ENCODE results near the gene TPSG1.

The TPSG1 gene

DNA sequence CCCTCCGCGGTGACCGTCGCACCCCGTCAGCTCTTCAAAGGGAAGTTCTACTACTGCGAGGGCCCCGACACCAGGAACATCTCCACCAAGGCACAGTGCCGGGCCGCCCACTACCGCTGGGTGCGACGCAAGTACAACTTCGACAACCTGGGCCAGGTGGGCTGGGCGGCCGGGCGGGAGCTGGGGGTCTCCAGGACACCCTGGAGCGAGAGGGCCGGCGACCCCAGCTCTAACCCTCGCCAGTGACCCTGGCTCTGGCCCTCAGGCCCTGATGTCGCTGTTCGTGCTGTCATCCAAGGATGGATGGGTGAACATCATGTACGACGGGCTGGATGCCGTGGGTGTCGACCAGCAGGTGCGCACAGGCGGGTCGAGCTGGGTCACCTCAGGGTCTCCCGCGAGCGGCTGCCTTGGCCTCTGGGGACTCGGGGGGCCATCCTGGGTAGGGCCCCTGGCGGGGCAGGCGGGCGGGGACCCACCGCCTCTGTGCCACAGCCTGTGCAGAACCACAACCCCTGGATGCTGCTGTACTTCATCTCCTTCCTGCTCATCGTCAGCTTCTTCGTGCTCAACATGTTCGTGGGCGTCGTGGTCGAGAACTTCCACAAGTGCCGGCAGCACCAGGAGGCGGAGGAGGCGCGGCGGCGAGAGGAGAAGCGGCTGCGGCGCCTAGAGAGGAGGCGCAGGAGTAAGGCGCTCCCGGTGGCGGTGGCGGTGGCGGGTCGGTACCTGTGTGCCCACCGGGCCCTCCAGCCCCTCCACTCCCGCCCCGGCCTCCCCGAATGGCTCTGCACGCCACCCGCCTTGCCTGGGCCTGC lies 13.4 kb downstream of the TPSG1 start:
- Histone ChIP-seq H3K27me3 (ENCODE audit: insufficient read depth, poor library complexity, severe bottlenecking) (no peaks in the 10 kb centered on the region), H3K4me3 (replicated peaks; ENCODE audit: insufficient read depth, low read length) (no peak overlapping the region), H3K27ac (replicated peaks) (no peak overlapping the region)
- DNase-seq (ENCODE audit: low read depth in 1 of 2, low spot score in 1 of 2) = no peak
- TF ChIP-seq GABPA (IDR thresholded peaks at IDR 0.05; ENCODE audit: low read depth) = no peak
- no peak for TF ChIP-seq REST (IDR thresholded peaks at IDR 0.05; ENCODE audit: insufficient replicate concordance, low read depth)
- no peak for TF ChIP-seq CTCF (IDR thresholded peaks at IDR 0.05; ENCODE audit: insufficient read depth, low read length)
- no peak for TF ChIP-seq POLR2AphosphoS5 (IDR thresholded peaks at IDR 0.05; ENCODE audit: low read depth)
- TF ChIP-seq SPI1 (IDR thresholded peaks at IDR 0.05; ENCODE audit: borderline replicate concordance, low read depth) = no peak

GRCh38 chr16:1210461-1210860 lies 14.6 kb downstream of the TPSG1 start:
- no peak for TF ChIP-seq GABPA (IDR thresholded peaks at IDR 0.05; ENCODE audit: low read depth)
- TF ChIP-seq CTCF (IDR thresholded peaks at IDR 0.05; ENCODE audit: insufficient read depth, low read length) = no peak
- no peak for TF ChIP-seq REST (IDR thresholded peaks at IDR 0.05; ENCODE audit: insufficient replicate concordance, low read depth)
- no peak for TF ChIP-seq POLR2AphosphoS5 (IDR thresholded peaks at IDR 0.05; ENCODE audit: low read depth)
- no peak for TF ChIP-seq SPI1 (IDR thresholded peaks at IDR 0.05; ENCODE audit: borderline replicate concordance, low read depth)
- H3K4me3 ChIP-seq (replicated peaks; ENCODE audit: insufficient read depth, low read length) = no peak overlapping the region
- H3K27me3 ChIP-seq (ENCODE audit: insufficient read depth, poor library complexity, severe bottlenecking) = no peaks in the 10 kb centered on the region
- H3K27ac ChIP-seq (replicated peaks) = no peak overlapping the region
- DNase-seq (ENCODE audit: low read depth in 1 of 2, low spot score in 1 of 2) = no peak

GRCh38 chr16:1209081-1209480 lies 16.0 kb downstream of the TPSG1 start:
- no peak for TF ChIP-seq GABPA (IDR thresholded peaks at IDR 0.05; ENCODE audit: low read depth)
- TF ChIP-seq SPI1 (IDR thresholded peaks at IDR 0.05; ENCODE audit: borderline replicate concordance, low read depth) = no peak
- no peak for TF ChIP-seq POLR2AphosphoS5 (IDR thresholded peaks at IDR 0.05; ENCODE audit: low read depth)
- no peak for TF ChIP-seq CTCF (IDR thresholded peaks at IDR 0.05; ENCODE audit: insufficient read depth, low read length)
- TF ChIP-seq REST (IDR thresholded peaks at IDR 0.05; ENCODE audit: insufficient replicate concordance, low read depth) = no peak
- Histone ChIP-seq H3K27me3 (ENCODE audit: insufficient read depth, poor library complexity, severe bottlenecking) (no peaks in the 10 kb centered on the region), H3K4me3 (replicated peaks; ENCODE audit: insufficient read depth, low read length) (no peak overlapping the region), H3K27ac (replicated peaks) (no peak overlapping the region)
- DNase-seq (ENCODE audit: low read depth in 1 of 2, low spot score in 1 of 2) = no peak

All from HL-60 (cell line).